Measurements from ENCODE around the gene PCNX1. TPM values are rescaled to one million over a fixed set of nuclear protein-coding genes. Genes with fewer than 3 reads are reported as not detected.
"Not testable (repeated sequence)": the region's sequence is repeated elsewhere in the genome, so short reads cannot be mapped to it uniquely, and the experiment has no call there.

Gene PCNX1
- polyA plus RNA-seq, 3 donors, result 40.4 to 56.2 (median 51.4) TPM

- no peak for DNase-seq (ENCODE audit: extremely low read depth in 1 of 11, low read depth in 9 of 11, low spot score in 4 of 11)
These were observed 86.7 kb downstream of the PCNX1 start for GRCh38 chr14:70993931-70994330.

- DNase-seq (ENCODE audit: extremely low read depth in 1 of 11, low read depth in 9 of 11, low spot score in 4 of 11), result no peak
These were observed 88.0 kb downstream of the PCNX1 start for GRCh38 chr14:70995211-70995610.

DNA sequence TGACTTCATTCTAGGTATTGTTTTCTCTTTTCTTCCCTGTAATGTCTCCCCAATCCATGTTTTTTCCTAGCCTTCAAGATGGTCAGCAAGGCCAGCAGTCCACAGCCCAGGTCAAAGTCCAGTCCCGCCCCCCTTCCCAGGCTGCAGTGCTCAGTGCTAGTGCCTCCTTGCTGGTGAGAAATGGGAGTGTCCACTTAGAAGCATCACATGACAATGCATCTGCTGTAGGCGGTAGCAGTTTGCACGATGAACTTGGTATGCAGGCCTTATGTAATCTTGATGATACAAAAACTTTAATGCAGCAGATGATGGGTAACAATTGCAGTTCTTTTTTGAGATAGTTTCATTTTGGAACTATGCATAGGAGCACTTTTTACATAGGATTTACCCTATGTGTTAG lies 88.4 kb downstream of the PCNX1 start:
- no peak for DNase-seq (ENCODE audit: extremely low read depth in 1 of 11, low read depth in 9 of 11, low spot score in 4 of 11)

- no peak for DNase-seq (ENCODE audit: extremely low read depth in 1 of 11, low read depth in 9 of 11, low spot score in 4 of 11)
These were observed 91.9 kb downstream of the PCNX1 start for GRCh38 chr14:70999117-70999516.

DNA sequence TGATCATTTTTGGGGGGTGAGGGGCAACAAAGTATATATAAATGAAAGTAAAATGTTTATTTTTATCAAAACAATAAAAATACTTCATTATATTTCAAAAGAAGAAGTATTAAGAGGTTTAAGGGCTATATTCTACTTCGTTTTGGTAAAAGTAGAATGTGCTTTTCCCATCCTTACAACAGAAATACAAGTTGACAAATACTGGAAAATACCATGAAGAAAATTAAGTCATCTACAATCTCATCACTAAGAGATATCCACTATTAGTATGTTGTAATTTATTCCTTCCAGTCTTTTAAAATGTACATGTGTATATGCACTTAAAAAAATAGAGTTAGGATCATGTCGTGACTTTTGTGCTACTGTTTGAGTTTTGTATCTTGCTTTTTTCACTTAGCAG lies 92.8 kb downstream of the PCNX1 start:
- no peak for DNase-seq (ENCODE audit: extremely low read depth in 1 of 11, low read depth in 9 of 11, low spot score in 4 of 11)

DNA sequence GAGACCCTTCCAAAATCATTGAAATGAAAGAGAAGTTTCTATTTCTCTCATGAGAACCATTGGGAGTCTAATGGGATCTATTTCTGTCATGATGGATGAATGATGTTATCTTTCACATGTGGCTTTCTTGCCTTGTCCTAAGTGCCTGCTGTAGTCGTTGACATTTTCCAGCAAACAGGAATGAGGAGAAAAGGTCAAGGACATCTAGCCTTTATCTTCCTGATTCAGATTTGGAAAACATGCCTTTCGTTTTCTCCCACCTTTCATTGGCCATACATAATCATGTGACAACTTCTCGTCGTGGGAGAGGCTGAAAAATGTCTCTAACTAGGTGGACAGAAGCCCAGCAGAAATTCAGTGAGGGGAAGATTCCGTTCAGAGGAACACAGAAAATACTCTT lies 94.5 kb downstream of the PCNX1 start:
- no peak for DNase-seq (ENCODE audit: extremely low read depth in 1 of 11, low read depth in 9 of 11, low spot score in 4 of 11)

- DNase-seq (ENCODE audit: extremely low read depth in 1 of 11, low read depth in 9 of 11, low spot score in 4 of 11), result no peak
These were observed 95.9 kb downstream of the PCNX1 start for GRCh38 chr14:71003156-71003555.

GRCh38 chr14:71004481-71004880 lies 97.2 kb downstream of the PCNX1 start:
- no peak for DNase-seq (ENCODE audit: extremely low read depth in 1 of 11, low read depth in 9 of 11, low spot score in 4 of 11)

GRCh38 chr14:71005076-71005475 lies 97.8 kb downstream of the PCNX1 start:
- no peak for DNase-seq (ENCODE audit: extremely low read depth in 1 of 11, low read depth in 9 of 11, low spot score in 4 of 11)

- no peak for DNase-seq (ENCODE audit: extremely low read depth in 1 of 11, low read depth in 9 of 11, low spot score in 4 of 11)
These were observed 98.9 kb downstream of the PCNX1 start for GRCh38 chr14:71006200-71006563.

DNA sequence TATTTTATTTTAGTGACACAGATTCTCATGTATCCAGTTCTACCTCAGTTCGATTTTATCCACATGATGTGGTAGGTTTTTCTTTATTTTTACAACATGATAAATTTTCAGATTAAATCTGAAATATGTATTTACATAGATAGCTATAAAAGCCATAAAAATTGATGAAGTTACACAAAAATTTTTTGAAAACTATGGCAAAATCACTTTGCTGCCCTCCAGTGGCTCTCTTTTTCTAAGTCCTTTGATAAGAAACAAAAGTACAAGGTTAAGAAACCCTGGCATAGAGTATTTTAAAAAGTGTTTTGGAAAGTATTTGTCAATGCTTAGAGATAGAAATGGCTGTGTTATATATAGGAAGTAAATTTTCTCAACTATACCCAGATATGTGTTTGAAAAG lies 104.2 kb downstream of the PCNX1 start:
- no peak for DNase-seq (ENCODE audit: extremely low read depth in 1 of 11, low read depth in 9 of 11, low spot score in 4 of 11)

GRCh38 chr14:71012888-71013287 lies 105.6 kb downstream of the PCNX1 start:
- no peak for DNase-seq (ENCODE audit: extremely low read depth in 1 of 11, low read depth in 9 of 11, low spot score in 4 of 11)

DNA sequence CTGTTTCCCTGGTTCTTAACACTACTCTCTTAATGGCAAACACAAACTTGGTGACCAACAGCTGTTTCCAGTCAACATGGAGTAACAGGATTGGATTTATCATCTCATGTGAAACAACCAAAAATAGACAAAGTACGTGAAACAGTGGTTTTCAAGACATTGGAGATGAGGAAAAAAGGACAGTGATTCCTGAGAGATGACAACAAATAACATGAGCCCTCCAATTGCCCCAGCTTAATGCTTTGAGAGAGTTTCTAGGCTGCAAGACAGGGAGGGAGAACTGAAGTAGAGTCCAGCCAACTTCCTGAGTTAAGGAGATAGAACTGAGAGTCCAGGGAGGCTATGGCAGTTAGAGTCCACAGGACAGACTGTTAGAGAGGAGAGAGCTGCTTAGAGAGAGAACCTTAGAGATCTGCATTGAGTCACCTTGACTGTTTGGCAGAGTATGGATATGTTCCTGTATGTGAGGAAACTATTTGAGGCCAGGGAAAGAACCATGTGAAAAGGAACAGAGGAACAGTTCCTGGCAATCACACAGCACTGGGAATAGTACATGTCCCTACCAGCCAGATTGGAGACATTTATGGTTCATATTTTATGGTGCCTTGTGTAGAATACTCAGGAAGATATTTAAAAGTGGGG lies 106.4 kb downstream of the PCNX1 start:
- DNase-seq (ENCODE audit: extremely low read depth in 1 of 11, low read depth in 9 of 11, low spot score in 4 of 11), result peak in 4 of 11 donors; percentile 12 to 24 (median 20)

- DNase-seq (ENCODE audit: extremely low read depth in 1 of 11, low read depth in 9 of 11, low spot score in 4 of 11), result not testable (repeated sequence)
These were observed 112.7 kb downstream of the PCNX1 start for GRCh38 chr14:71019917-71020316.

DNA sequence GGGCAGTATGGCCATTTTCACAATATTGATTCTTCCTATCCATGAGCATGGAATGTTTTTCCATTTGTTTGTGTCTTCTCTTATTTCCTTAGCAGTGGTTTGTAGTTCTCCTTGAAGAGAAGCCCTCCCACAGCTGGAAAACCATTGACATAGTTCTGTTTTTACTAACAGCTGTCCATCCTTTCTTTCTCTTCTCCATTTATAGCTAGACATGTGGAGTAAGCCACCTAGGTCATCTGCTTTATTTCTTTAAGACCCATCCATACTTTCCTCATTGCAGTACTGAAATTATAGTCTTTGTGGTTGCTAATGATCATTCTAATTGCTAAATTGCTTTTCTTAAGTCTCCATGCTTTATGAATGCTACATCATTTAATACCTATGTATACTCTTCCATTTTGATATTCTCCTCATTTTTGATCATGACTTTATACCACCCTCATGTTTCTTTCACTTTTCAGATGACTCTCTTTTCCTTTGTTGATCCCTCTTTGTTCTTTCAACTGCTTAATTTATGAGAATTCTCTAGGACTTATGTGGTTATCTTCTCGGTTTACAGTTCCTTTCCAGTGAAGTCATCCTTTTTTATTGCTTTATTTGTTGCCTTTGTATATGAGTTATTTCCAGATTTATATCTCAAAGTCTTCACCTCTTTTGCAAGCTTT lies 114.2 kb downstream of the PCNX1 start:
- no peak for DNase-seq (ENCODE audit: extremely low read depth in 1 of 11, low read depth in 9 of 11, low spot score in 4 of 11)

DNA sequence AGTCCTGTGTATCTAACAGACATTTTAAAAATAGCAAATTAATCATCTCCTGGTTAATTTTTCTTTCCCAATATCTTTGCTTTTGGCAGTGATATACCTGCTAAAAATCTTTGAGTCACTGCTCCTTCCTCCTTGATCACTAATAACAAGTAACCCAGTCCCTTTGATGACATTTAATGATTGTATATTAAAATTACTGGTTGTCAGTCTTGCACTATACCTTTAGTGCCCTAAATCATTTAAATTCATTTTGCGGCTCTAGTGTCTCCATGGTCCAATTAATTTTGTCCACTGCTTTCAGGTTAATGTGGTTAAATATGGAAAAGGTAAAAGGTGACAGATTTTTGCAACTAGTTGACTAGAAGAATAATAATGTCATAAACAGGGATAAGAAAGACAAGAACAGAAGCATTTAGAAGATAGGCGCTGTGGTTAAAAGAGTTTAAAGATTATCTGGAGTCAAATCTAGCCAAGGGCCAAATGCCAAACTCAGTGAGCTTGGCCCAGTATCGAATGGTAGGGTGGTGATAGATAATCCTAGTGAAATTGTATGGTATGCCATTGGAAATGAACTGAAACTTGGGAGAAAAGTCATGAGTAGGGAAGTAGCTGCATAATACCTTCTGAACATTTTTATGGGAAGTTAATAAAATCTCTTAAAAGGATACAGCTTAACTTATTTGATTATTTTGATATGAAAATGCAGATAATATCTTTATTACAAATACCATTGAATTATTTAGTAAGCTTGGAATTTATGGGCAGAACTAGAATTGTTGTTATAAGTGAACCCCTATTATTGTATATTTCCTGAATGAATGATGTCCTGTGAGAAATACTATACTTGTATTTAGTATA lies 115.0 kb downstream of the PCNX1 start:
- DNase-seq (ENCODE audit: extremely low read depth in 1 of 11, low read depth in 9 of 11, low spot score in 4 of 11), result no peak

- DNase-seq (ENCODE audit: extremely low read depth in 1 of 11, low read depth in 9 of 11, low spot score in 4 of 11), result no peak
These were observed 115.7 kb downstream of the PCNX1 start for GRCh38 chr14:71022939-71023338.

DNA sequence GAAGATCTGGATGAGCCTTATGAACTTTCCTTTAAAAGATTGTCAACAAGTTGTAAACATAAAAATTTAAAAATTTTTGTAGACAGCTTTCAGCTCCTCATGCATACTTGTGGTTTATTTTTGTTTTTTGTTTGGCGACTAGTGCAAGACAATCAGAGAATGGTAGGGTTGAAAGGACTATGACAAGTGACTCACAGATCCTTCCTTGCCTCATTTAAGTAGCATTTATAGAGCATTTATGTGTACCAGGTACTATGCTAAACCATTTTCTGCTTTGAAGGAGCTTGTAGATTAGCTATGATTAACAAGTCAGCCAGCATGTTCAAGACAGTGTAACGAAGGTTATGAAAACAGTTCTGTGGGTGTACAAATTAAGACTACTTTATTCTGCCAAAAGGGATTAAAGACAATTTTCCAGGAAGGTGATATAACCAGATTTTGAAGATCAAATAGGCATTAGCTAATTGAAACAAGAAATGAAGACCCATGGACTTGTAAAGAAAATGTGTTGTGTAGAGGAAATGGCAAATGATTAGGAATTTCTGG lies 122.0 kb downstream of the PCNX1 start:
- no peak for DNase-seq (ENCODE audit: extremely low read depth in 1 of 11, low read depth in 9 of 11, low spot score in 4 of 11)

- no peak for DNase-seq (ENCODE audit: extremely low read depth in 1 of 11, low read depth in 9 of 11, low spot score in 4 of 11)
These were observed 123.7 kb downstream of the PCNX1 start for GRCh38 chr14:71031000-71031399.

DNA sequence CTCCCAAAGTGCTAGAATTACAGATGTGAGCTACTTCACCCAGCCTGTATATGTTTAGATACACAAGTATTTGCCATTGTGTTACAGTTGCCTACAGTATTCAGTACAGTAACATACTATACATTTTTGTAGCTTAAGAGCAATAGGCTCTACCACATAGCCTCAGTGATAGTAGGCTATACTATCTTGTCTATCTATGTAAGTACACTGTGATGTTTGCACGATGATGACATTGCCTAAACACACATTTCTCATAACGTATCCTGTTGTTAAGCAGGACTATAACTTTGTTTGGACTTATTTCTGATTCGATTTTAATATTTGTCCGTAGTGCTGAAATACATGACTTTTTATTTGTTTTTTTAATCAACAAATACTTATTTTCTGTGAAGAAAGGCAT lies 129.2 kb downstream of the PCNX1 start:
- DNase-seq (ENCODE audit: extremely low read depth in 1 of 11, low read depth in 9 of 11, low spot score in 4 of 11), result no peak
